ENCODE data around the gene AADACL4. TPM values are rescaled to one million over a fixed set of nuclear protein-coding genes. Genes with fewer than 3 reads are reported as not detected.
A peak's percentile ranks its signal among the peaks of the same experiment; 100 is the strongest.

AADACL4 gene
- total RNA-seq, 1 experiment from 2014 or later, result not detected

- H4K8ac ChIP-seq (replicated peaks; ENCODE audit: insufficient read length, low read depth, low read length), result no peak overlapping the region
- no peak overlapping the region for H2BK120ac ChIP-seq (ENCODE audit: low read depth, low read length, poor library complexity, severe bottlenecking)
- Mint-ChIP-seq H3K4me3 (no peak overlapping the region), H3K36me3 (ENCODE audit: insufficient read depth in 1 of 3, low read depth in 3 of 3) (peaks cover 6 to 54% (median 40%) of the 10 kb centered on the region in 3 experiments), H3K4me1 (peaks cover 50 to 59% of the 10 kb centered on the region in 2 experiments), H3K27me3 (ENCODE audit: low read depth) (peaks cover 5% of the 10 kb centered on the region), H3K27ac (0 out of 7 replicates have a peak overlapping the region, but pooled peaks of 1 of the 3 experiments have one; percentile 34), H3K9me3 (peaks cover 8 to 10% of the 10 kb centered on the region in 2 experiments; a peak in 4 of 5 replicates)
- no CpG with 5 or more reads among the region's 9 CpGs for WGBS (ENCODE audit: extremely low coverage, insufficient read length, low lambda C conversion rate)
- TF ChIP-seq CTCF (conservative IDR thresholded peaks at IDR 0.05), result no peak
- no peaks in the 10 kb centered on the region for H3K79me2 ChIP-seq (ENCODE audit: insufficient read depth, low read length)
- no peaks in the 10 kb centered on the region for H4K20me1 ChIP-seq (ENCODE audit: control insufficient read depth, insufficient read depth, insufficient read length)
- H2BK15ac ChIP-seq (ENCODE audit: low read depth, low read length), result no peak overlapping the region
- H3K4me2 ChIP-seq (ENCODE audit: insufficient read depth, insufficient read length, low read length), result no peak overlapping the region
- no peak overlapping the region for H2AFZ ChIP-seq (ENCODE audit: low read length)
- H3K56ac ChIP-seq (ENCODE audit: insufficient read length, low read depth, low read length), result no peak overlapping the region
- H3K27ac ChIP-seq (ENCODE audit: insufficient read length, low read depth, low read length), result no peak overlapping the region
- no peaks in the 10 kb centered on the region; the same call in 1 of the 2 replicates for H3K4me1 ChIP-seq (ENCODE audit: insufficient read depth, low read length)
- no peaks in the 10 kb centered on the region for H3K9me3 ChIP-seq (ENCODE audit: control insufficient read depth, low read depth, low read length)
- no peak overlapping the region for H3K14ac ChIP-seq (ENCODE audit: insufficient read depth, low read length)
- H3K18ac ChIP-seq (ENCODE audit: insufficient read length, low read depth, low read length), result no peak overlapping the region
- no peak overlapping the region for H3T11ph ChIP-seq (ENCODE audit: low read length)
- DNase-seq, result no peak
- H2BK5ac ChIP-seq (ENCODE audit: insufficient read length, low read length), result no peak overlapping the region
- no peaks in the 10 kb centered on the region for H3K27me3 ChIP-seq (ENCODE audit: insufficient read depth, low read length)
- no peak overlapping the region for H3K4ac ChIP-seq (ENCODE audit: low read depth, low read length)
- H2BK12ac ChIP-seq (ENCODE audit: insufficient read length, low read depth, low read length), result no peak overlapping the region
- no peak overlapping the region for H3K23ac ChIP-seq (ENCODE audit: insufficient read length, low read depth, low read length)
- H4K5ac ChIP-seq (ENCODE audit: insufficient read length, low read depth, low read length), result no peak overlapping the region
- H2BK20ac ChIP-seq (ENCODE audit: low read depth, low read length, poor library complexity, severe bottlenecking), result no peak overlapping the region
- no peaks in the 10 kb centered on the region for H3K79me1 ChIP-seq (ENCODE audit: insufficient read depth, low read depth, low read length, poor library complexity, severe bottlenecking)
- H4K91ac ChIP-seq (ENCODE audit: insufficient read length, low read depth, low read length), result no peak overlapping the region
- H3K23me2 ChIP-seq (ENCODE audit: insufficient read length, low read depth, low read length, poor library complexity, severe bottlenecking), result no peaks in the 10 kb centered on the region
- no peak overlapping the region for H2AK5ac ChIP-seq (ENCODE audit: insufficient read length, low read length)
- no peak overlapping the region for H3K9ac ChIP-seq (ENCODE audit: extremely low read depth, insufficient read length, low read length)
Measured at GRCh38 chr1:12603224-12603623, 40.7 kb upstream of the AADACL4 start.

Data from H9 (cell line).